ENCODE measurements around the gene COX7A2L. TPM values are rescaled to one million over a fixed set of nuclear protein-coding genes. Genes with fewer than 3 reads are reported as not detected.

Gene COX7A2L
- polyA plus RNA-seq, 1 experiment: 245 TPM

- DNase-seq (ENCODE audit: low read depth, low spot score): no peak
- POLR2A ChIA-PET: no interaction called here
- Histone ChIP-seq H3K4me3 (ENCODE audit: low read depth, low read length) (no peak overlapping the region), H3K9me3 (ENCODE audit: control insufficient read depth, insufficient read depth, low read length) (no peaks in the 10 kb centered on the region; the same call in 1 of the 2 replicates), H3K27me3 (ENCODE audit: control insufficient read depth, insufficient read depth, low read length) (no peaks in the 10 kb centered on the region), H3K27ac (ENCODE audit: low read depth, low read length) (no peak overlapping the region)
- TF ChIP-seq, protein P1, sequence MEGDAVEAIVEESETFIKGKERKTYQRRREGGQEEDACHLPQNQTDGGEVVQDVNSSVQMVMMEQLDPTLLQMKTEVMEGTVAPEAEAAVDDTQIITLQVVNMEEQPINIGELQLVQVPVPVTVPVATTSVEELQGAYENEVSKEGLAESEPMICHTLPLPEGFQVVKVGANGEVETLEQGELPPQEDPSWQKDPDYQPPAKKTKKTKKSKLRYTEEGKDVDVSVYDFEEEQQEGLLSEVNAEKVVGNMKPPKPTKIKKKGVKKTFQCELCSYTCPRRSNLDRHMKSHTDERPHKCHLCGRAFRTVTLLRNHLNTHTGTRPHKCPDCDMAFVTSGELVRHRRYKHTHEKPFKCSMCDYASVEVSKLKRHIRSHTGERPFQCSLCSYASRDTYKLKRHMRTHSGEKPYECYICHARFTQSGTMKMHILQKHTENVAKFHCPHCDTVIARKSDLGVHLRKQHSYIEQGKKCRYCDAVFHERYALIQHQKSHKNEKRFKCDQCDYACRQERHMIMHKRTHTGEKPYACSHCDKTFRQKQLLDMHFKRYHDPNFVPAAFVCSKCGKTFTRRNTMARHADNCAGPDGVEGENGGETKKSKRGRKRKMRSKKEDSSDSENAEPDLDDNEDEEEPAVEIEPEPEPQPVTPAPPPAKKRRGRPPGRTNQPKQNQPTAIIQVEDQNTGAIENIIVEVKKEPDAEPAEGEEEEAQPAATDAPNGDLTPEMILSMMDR (IDR thresholded peaks at IDR 0.05; ENCODE audit: low read depth, low read length): no peak
- CTCF ChIA-PET: interaction anchor here (1.1 kb wide), 1 partner anchor 237 kb away, joined by 3 read pairs; no protein-coding TSS in a partner anchor
These were observed 28.4 kb downstream of the COX7A2L start for GRCh38 chr2:42332575-42332974.

DNA sequence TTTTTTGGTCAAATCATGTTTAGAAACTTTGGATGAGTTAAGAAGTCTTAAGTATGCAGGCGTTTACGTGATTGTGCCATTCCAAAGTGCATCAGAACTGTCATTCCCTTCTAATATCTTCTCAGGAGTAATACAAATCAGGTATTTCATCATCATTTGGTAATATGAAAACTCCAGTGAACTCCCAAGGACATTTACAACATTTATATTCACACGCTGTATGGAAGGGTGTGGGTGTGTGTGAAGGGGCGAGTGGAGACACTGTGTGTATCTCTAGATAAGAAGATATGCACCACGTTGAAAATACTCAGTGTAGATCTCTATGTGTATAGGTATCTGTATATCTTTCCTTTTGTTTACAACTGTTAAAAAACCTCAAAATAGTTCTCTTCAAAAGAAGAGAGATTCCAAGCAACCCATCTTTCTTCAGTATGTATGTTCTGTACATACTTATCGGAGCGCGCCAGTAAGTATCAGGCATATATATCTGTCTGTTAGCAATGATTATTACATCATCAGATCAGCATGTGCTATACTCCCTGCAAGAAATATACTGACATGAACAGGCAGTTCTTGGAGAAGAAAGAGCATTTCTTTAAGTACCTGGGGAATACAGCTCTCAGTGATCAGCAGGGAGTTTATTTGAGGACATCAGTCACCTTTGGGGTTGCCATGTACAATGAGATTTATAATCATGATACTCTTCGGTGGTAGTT is 29.3 kb downstream of the COX7A2L start:
- POLR2A ChIA-PET: no interaction called here
- no peak for DNase-seq (ENCODE audit: low read depth, low spot score)
- H3K9me3 ChIP-seq (ENCODE audit: control insufficient read depth, insufficient read depth, low read length): no peaks in the 10 kb centered on the region
- CTCF ChIA-PET: interaction anchor here (1.1 kb wide), 1 partner anchor 236 kb away, joined by 3 read pairs; no protein-coding TSS in a partner anchor
- TF ChIP-seq, protein P1 (IDR thresholded peaks at IDR 0.05; ENCODE audit: low read depth, low read length): no peak
- no peak overlapping the region for H3K4me3 ChIP-seq (ENCODE audit: low read depth, low read length)
- H3K27ac ChIP-seq (ENCODE audit: low read depth, low read length): no peak overlapping the region
- H3K27me3 ChIP-seq (ENCODE audit: control insufficient read depth, insufficient read depth, low read length): no peaks in the 10 kb centered on the region

- no peaks in the 10 kb centered on the region for H3K27me3 ChIP-seq (ENCODE audit: control insufficient read depth, insufficient read depth, low read length)
- ChIA-PET CTCF (interaction anchor here (1.5 to 5.3 kb wide), 10 partner anchors 9 to 476 kb away, joined by 3 to 105 read pairs (median 10); no protein-coding TSS in a partner anchor), POLR2A (no interaction called here)
- DNase-seq (ENCODE audit: low read depth, low spot score): no peak
- TF ChIP-seq, protein P1 (IDR thresholded peaks at IDR 0.05; ENCODE audit: low read depth, low read length): no peak
- H3K4me3 ChIP-seq (ENCODE audit: low read depth, low read length): no peak overlapping the region
- no peak overlapping the region for H3K27ac ChIP-seq (ENCODE audit: low read depth, low read length)
- H3K9me3 ChIP-seq (ENCODE audit: control insufficient read depth, insufficient read depth, low read length): no peaks in the 10 kb centered on the region
These were observed 31.3 kb downstream of the COX7A2L start for GRCh38 chr2:42329736-42330135.

- TF ChIP-seq, protein P1 (IDR thresholded peaks at IDR 0.05; ENCODE audit: low read depth, low read length): no peak
- Histone ChIP-seq H3K27ac (ENCODE audit: low read depth, low read length) (no peak overlapping the region), H3K27me3 (ENCODE audit: control insufficient read depth, insufficient read depth, low read length) (no peaks in the 10 kb centered on the region), H3K9me3 (ENCODE audit: control insufficient read depth, insufficient read depth, low read length) (no peaks in the 10 kb centered on the region), H3K4me3 (ENCODE audit: low read depth, low read length) (no peak overlapping the region)
- ChIA-PET CTCF (interaction anchor here (0.7 to 5.3 kb wide), 32 partner anchors 9 to 488 kb away, joined by 3 to 105 read pairs (median 4); no protein-coding TSS in a partner anchor), POLR2A (interaction anchor here (0.6 kb wide), 1 partner anchor 14 kb away, joined by 3 read pairs; no protein-coding TSS in a partner anchor)
- no peak for DNase-seq (ENCODE audit: low read depth, low spot score)
These were observed 32.1 kb downstream of the COX7A2L start for GRCh38 chr2:42328923-42329322.

Data from AG04450 (cell line).